HG02642 (cell line): ENCODE data around the gene RSRC1.

Experiments used
- ATAC-seq: cut with Tn5 transposase; IDR thresholded peaks from one replicate; pipeline ENCODE4 v1.9.1; 2021; ENCODE audit warnings: mild to moderate bottlenecking; ENCODE audit not compliant: unreplicated experiment, poor library complexity

Gene RSRC1

GRCh38 chr3:158443632-158444031, 333.7 kb downstream of the RSRC1 start:
- ATAC-seq = peak; percentile 97

- ATAC-seq = no peak
These were observed 337.5 kb downstream of the RSRC1 start for GRCh38 chr3:158447408-158447807.

- no peak for ATAC-seq
These were observed 341.6 kb downstream of the RSRC1 start for GRCh38 chr3:158451405-158452055.

- ATAC-seq = no peak
These were observed 342.4 kb downstream of the RSRC1 start for GRCh38 chr3:158452334-158452733.

GRCh38 chr3:158453004-158453403, 343.1 kb downstream of the RSRC1 start:
- no peak for ATAC-seq

DNA sequence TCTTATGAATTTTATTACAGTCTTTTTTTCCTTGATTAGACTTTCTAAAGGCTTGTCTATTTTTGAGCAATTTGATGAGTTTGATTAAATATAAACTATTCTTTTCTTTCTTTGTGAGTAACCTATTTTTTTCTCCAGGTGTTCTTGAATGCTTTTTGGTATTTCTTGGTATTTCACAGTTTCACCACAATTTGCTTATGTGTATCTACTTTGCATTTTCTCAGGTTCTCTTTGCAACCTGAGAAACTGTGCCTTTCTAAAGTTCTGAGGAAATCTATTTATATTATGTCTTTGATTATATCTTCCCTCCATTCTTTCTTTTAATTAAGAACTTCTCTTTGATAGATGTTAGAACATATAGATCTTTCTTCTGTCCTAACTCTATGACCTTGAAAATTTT, 344.0 kb downstream of the RSRC1 start:
- no peak for ATAC-seq

GRCh38 chr3:158455406-158455805, 345.5 kb downstream of the RSRC1 start:
- ATAC-seq = no peak

GRCh38 chr3:158456114-158456513, 346.2 kb downstream of the RSRC1 start:
- no peak for ATAC-seq

GRCh38 chr3:158458464-158458863, 348.6 kb downstream of the RSRC1 start:
- no peak for ATAC-seq

GRCh38 chr3:158460926-158461325, 351.0 kb downstream of the RSRC1 start:
- ATAC-seq = no peak

DNA sequence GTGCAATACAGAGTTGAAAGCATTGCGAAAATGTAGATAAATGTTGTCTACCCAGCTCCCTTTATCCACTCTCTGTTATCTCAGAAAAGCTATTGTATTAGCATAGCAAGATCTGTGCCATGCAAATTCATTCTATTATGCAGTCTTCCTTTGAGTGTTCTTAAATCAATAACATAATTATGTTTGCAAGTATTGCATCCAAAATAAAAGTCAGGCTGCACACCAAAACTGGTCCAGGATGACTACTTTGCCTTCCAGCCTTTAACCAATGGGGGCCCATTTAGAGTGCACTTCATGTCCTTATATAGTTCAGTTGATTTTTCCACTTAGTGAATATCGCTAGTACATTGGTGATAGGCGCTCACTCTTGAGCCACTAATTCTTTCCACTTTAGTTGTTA, 353.7 kb downstream of the RSRC1 start:
- ATAC-seq = no peak

GRCh38 chr3:158465074-158465473, 355.2 kb downstream of the RSRC1 start:
- no peak for ATAC-seq

DNA sequence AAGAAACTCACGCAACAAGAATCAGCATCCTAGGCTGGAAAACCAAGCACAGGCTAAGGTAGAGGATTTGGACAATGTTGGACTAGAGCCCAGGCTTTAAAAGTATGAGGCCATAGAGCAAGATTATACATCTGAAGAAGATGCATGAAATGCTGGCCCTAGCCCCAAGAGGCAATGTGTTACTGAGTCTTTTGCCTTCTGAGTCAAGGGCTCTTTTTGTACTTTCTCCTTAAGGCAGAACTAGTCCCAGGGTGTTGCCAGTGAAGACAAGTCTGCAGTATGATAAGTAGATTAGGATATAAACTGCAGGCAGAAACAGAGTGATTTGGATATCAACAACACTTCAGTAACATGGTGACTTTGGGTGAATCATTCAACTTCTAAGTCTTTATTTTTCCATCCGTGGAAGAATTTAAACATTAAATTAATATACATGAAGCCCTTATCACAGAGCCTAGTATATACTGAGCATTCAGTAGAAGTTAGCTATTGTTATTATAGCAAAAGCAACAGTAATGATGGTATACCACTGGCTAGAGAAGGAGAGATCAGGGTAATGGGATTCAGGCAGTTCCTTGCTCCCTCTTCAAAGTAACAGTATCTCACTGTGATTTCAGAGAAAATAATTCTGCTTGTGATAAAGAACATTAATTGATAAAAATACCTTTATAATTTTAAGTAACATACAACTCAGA, 361.2 kb downstream of the RSRC1 start:
- no peak for ATAC-seq

DNA sequence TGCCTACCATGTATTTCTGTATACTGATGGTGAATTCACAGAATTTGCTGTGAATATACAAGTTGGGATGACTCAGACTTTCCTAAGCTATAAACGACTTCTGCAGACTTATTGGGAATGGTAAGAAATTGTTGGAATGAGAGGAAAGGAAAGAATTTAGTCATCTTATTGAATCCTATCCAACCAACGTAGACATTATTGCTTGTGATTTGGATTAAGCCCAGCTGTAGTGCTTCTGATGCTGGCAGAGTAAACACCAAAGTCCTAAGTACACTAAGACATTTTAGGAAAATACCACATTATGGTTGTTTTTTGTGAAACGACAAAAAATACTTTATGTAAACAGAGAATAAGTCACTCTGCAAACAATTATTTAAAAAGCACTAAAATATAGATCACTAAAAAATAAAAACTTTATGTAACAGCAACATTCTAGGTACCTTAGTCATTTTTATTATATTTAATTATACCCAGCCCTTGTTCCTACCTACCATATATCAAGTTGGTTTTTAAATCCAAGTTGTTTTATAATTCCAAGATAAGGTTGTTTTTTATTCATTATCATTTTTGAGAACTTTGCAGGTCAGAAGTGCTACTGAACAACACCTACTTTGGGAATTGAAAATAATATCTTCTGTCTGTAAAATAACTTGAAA, 361.9 kb downstream of the RSRC1 start:
- ATAC-seq = no peak

DNA sequence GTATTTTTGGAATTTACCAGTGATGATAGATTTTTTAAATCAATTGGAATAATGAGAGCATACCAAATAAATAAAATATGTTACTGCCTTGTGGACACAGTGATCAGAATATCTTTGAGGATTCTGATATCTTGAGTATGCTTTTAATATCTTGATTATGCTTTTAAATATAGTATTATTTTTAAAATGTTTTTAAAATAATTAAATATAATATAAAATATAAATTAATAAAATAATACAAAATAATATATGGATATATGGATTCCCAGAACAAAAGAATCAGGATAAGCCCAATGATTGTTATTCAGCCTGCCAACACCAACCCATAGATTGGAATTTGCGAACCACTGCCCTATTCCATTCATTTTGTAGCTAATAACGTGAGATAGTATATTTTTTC, 369.2 kb downstream of the RSRC1 start:
- ATAC-seq = no peak

DNA sequence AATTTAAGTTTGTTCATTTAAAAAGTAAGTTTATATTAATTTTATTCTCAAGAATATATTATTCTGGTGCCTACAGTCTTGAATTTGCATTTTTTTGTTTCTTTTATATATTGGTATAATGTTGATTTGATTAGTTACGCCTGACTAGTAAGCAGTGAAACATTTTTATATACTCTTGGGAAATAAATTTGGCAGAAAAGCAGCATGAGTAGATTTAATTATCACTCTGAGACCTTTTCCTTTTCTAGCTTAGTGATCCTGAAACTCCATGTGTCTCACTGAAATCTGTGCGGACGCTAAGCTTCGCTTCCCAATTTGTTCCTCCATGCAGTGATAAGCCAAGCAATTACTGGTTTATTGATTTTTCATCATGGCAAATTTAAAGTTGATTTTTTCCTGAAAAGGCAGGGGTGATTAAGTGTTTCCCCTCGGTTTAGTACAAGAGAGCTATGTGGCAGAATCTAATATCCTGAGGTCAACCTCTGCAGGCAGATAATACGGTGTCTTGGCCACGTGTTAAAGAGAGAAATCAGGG, 373.9 kb downstream of the RSRC1 start:
- no peak for ATAC-seq

- no peak for ATAC-seq
These were observed 376.3 kb downstream of the RSRC1 start for GRCh38 chr3:158486200-158486599.

GRCh38 chr3:158488670-158489069, 378.8 kb downstream of the RSRC1 start:
- ATAC-seq = no peak

DNA sequence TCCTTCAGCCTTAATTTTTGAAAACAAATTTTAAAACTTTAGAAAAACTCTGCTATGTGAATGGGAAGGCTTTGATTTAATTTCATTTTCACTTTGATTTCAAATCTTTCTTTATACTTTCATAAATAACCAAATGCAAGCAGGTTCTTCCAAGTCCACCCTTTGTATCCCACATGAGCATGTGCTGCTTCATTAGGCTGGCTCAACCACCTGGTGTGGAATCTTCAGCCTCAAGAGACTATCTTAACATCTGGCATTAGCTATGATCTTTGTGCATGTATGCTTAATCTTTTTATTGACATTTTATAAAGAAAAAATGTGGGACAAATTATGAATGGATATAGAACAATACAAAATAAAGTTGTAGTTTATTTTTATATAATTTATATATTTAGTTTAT, 379.3 kb downstream of the RSRC1 start:
- ATAC-seq = no peak

GRCh38 chr3:158491968-158492367, 382.1 kb downstream of the RSRC1 start:
- no peak for ATAC-seq

GRCh38 chr3:158492685-158493084, 382.8 kb downstream of the RSRC1 start:
- no peak for ATAC-seq
